SK-N-SH treated with all-trans-retinoic acid at 6 μM for 48 hours (cell line): Measurements from ENCODE around the gene TMC5.

Source experiments
- CSDC2 ChIP-seq: fragments of 250-450 bp; sonication (Bioruptor Pico); IDR thresholded peaks from 2 replicates; pipeline ENCODE4 v1.5.0; 2020; ENCODE audit warnings: mild to moderate bottlenecking, moderate library complexity
- OSR1 ChIP-seq: fragments of 250-450 bp; sonication (Bioruptor Pico); IDR thresholded peaks from 2 replicates; pipeline ENCODE4 v1.8.0; 2022; ENCODE audit warnings: moderate library complexity, mild to moderate bottlenecking, inconsistent platforms
- PPARA ChIP-seq: fragments of 250-450 bp; sonication (Bioruptor Pico); IDR thresholded peaks from 2 replicates; pipeline ENCODE4 v1.5.0; 2020; ENCODE audit warnings: mild to moderate bottlenecking, borderline replicate concordance
- TCF4 ChIP-seq: fragments of 250-450 bp; sonication (Bioruptor Pico); IDR thresholded peaks from 2 replicates; pipeline ENCODE4 v1.8.0; 2021; ENCODE audit warnings: mild to moderate bottlenecking, moderate library complexity, borderline replicate concordance
- TOX ChIP-seq: fragments of 250-450 bp; sonication (Bioruptor Pico); IDR thresholded peaks from 2 replicates; pipeline ENCODE4 v1.8.0; 2021; ENCODE audit warnings: mild to moderate bottlenecking, moderate library complexity, borderline replicate concordance
- ZFP3 ChIP-seq: fragments of 250-450 bp; sonication (Bioruptor Pico); IDR thresholded peaks from 2 replicates; pipeline ENCODE4 v1.5.0; 2020; ENCODE audit warnings: mild to moderate bottlenecking, moderate library complexity
- TF ChIP-seq, protein P1 (sequence below): fragments of 250-450 bp; sonication (Bioruptor Pico); IDR thresholded peaks from 2 replicates; pipeline ENCODE4 v1.5.1; 2020; ENCODE audit warnings: low read depth, mild to moderate bottlenecking, moderate library complexity

DNA sequence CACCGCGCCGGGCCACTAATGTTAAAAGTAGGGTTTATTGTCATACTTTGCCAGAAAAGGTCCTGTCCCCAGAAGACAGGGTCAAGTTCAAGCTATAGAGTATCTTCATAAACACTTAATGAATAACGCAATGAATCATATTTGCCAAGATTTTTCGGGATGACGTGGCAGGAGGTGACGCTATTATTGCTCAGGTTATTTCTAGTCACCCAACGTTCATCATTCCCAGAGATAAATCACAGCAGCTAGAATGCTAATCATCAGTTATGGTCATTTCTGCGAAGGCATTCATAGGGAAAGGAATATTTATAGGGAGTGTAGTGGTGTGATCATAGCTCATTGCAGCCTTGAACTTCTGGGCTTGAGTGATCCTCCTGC lies 2.0 kb downstream of the TMC5 start:
- TF ChIP-seq OSR1: no peak
- no peak for TF ChIP-seq ZFP3 (CRISPR knock-in tag)
- no peak for TF ChIP-seq CSDC2 (CRISPR knock-in tag)
- TF ChIP-seq TCF4 (CRISPR knock-in tag): no peak
- no peak for TF ChIP-seq PPARA (CRISPR knock-in tag)
- TF ChIP-seq TOX (CRISPR knock-in tag): no peak
- TF ChIP-seq, protein P1, sequence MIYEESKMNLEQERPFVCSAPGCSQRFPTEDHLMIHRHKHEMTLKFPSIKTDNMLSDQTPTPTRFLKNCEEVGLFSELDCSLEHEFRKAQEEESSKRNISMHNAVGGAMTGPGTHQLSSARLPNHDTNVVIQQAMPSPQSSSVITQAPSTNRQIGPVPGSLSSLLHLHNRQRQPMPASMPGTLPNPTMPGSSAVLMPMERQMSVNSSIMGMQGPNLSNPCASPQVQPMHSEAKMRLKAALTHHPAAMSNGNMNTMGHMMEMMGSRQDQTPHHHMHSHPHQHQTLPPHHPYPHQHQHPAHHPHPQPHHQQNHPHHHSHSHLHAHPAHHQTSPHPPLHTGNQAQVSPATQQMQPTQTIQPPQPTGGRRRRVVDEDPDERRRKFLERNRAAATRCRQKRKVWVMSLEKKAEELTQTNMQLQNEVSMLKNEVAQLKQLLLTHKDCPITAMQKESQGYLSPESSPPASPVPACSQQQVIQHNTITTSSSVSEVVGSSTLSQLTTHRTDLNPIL (CRISPR knock-in tag): no peak
